NOMO-1 treated with dmso at 0.1 percent for 144 hours (cell line): Measurements from ENCODE around the gene FBLN7.
"Not testable (repeated sequence)": the region's sequence is repeated elsewhere in the genome, so short reads cannot be mapped to it uniquely, and the experiment has no call there.

ENCODE experiments used
- DNase-seq: peaks from one replicate; lab custom pipeline; 2025; ENCODE audit not compliant: unreplicated experiment; lab: John Stamatoyannopoulos, UW

The FBLN7 gene

GRCh38 chr2:112182581-112183034, 44.4 kb downstream of the FBLN7 start:
- no peak for DNase-seq

GRCh38 chr2:112183327-112184025, 45.3 kb downstream of the FBLN7 start:
- DNase-seq = no peak

GRCh38 chr2:112184121-112184520, 45.9 kb downstream of the FBLN7 start:
- no peak for DNase-seq

- DNase-seq = no peak
These were observed 46.9 kb downstream of the FBLN7 start for GRCh38 chr2:112185131-112185530.

GRCh38 chr2:112187046-112187715, 49.0 kb downstream of the FBLN7 start:
- no peak for DNase-seq

GRCh38 chr2:112187805-112188596, 49.8 kb downstream of the FBLN7 start:
- no peak for DNase-seq

GRCh38 chr2:112189001-112189556, 50.9 kb downstream of the FBLN7 start:
- no peak for DNase-seq

GRCh38 chr2:112194028-112194427, 55.8 kb downstream of the FBLN7 start:
- no peak for DNase-seq

- no peak for DNase-seq
These were observed 56.3 kb downstream of the FBLN7 start for GRCh38 chr2:112194482-112194881.

- DNase-seq = no peak
These were observed 57.1 kb downstream of the FBLN7 start for GRCh38 chr2:112195167-112195766.

- DNase-seq = no peak
These were observed 57.8 kb downstream of the FBLN7 start for GRCh38 chr2:112195950-112196349.

GRCh38 chr2:112197868-112198267, 59.7 kb downstream of the FBLN7 start:
- DNase-seq = no peak

GRCh38 chr2:112198780-112199179, 60.6 kb downstream of the FBLN7 start:
- no peak for DNase-seq

GRCh38 chr2:112199188-112199587, 61.0 kb downstream of the FBLN7 start:
- DNase-seq = no peak

- no peak for DNase-seq
These were observed 63.7 kb downstream of the FBLN7 start for GRCh38 chr2:112201696-112202430.

GRCh38 chr2:112204411-112204810, 66.2 kb downstream of the FBLN7 start:
- no peak for DNase-seq

- DNase-seq = not testable (repeated sequence)
These were observed 69.7 kb downstream of the FBLN7 start for GRCh38 chr2:112207905-112208304.

- no peak for DNase-seq
These were observed 78.0 kb downstream of the FBLN7 start for GRCh38 chr2:112216167-112216566.

- DNase-seq = no peak
These were observed 79.7 kb downstream of the FBLN7 start for GRCh38 chr2:112217854-112218253.

GRCh38 chr2:112220186-112220585, 82.0 kb downstream of the FBLN7 start:
- no peak for DNase-seq
